GM10248 (cell line): ENCODE data around the gene THSD7A.

ENCODE experiments used
- CTCF ChIA-PET: fragments of 300-600 bp; sonication (Branson Sonifier 250); formaldehyde crosslinking; extraction: SDS; loops from one replicate; lab custom pipeline; 2021; ENCODE audit warnings: antibody characterized with exemption; lab: Yijun Ruan, JAX
- POLR2A ChIA-PET: fragments of 350-650 bp; sonication (Branson Sonifier 250); formaldehyde crosslinking; extraction: SDS; loops from one replicate; lab custom pipeline; 2020; ENCODE audit warnings: antibody characterized with exemption; lab: Yijun Ruan, JAX
- DNase-seq: peaks from one replicate; pipeline ENCODE4 v3.0.0; 2012; ENCODE audit errors: extremely low spot score
- TF ChIP-seq, protein P1 (sequence below): IDR thresholded peaks from 2 replicates; pipeline ENCODE4 v1.5.1; 2012; ENCODE audit warnings: mild to moderate bottlenecking, low read depth; ENCODE audit errors: extremely low read depth, missing control alignments, control extremely low read depth

The THSD7A gene

DNA sequence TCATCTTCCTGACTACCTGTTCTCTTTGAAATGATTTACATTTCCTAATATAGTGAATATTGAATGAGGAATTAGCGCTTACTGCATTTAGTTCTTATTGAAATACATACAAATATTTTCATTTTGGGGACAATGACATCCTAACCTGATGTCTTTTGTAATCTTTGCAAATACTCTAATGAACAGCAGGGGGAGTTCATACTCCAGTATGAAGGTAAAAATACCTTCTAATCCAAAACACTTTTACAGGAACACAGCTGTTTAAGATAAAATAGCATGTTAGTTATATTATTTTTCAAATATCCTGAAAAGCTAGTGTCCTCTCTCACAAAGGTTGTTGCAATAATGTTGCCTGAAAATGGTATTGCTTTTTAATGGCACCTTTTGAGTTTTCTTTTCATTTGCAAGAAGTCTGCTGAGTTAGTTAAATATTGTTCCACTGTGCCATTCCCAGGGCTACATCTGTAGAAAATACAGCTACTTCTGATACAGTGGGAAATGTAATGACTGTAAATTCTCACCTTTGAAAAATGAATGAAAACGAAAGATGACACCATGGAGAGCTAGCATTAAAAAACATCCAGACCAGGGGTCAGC lies 458.4 kb downstream of the THSD7A start:
- CTCF ChIA-PET, result interaction anchor here (0.9 to 1.7 kb wide), 2 partner anchors 12 to 27 kb away, joined by 4 read pairs; no protein-coding TSS in a partner anchor
- POLR2A ChIA-PET, result no interaction called here
- TF ChIP-seq, protein P1, sequence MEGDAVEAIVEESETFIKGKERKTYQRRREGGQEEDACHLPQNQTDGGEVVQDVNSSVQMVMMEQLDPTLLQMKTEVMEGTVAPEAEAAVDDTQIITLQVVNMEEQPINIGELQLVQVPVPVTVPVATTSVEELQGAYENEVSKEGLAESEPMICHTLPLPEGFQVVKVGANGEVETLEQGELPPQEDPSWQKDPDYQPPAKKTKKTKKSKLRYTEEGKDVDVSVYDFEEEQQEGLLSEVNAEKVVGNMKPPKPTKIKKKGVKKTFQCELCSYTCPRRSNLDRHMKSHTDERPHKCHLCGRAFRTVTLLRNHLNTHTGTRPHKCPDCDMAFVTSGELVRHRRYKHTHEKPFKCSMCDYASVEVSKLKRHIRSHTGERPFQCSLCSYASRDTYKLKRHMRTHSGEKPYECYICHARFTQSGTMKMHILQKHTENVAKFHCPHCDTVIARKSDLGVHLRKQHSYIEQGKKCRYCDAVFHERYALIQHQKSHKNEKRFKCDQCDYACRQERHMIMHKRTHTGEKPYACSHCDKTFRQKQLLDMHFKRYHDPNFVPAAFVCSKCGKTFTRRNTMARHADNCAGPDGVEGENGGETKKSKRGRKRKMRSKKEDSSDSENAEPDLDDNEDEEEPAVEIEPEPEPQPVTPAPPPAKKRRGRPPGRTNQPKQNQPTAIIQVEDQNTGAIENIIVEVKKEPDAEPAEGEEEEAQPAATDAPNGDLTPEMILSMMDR, result peak; percentile 36
- no peak for DNase-seq

- TF ChIP-seq, protein P1, result no peak
- ChIA-PET POLR2A (no interaction called here), CTCF (no interaction called here)
- DNase-seq, result no peak
Measured at GRCh38 chr7:11369696-11370095, 462.3 kb downstream of the THSD7A start.

- POLR2A ChIA-PET, result no interaction called here
- TF ChIP-seq, protein P1, result no peak
- DNase-seq, result no peak
- CTCF ChIA-PET, result interaction anchor here (1.0 kb wide), 1 partner anchor 17 kb away, joined by 3 read pairs; no protein-coding TSS in a partner anchor
Measured at GRCh38 chr7:11366118-11366517, 465.9 kb downstream of the THSD7A start.

- no peak for DNase-seq
- TF ChIP-seq, protein P1, result no peak
- ChIA-PET POLR2A (no interaction called here), CTCF (no interaction called here)
Measured at GRCh38 chr7:11358637-11359036, 473.4 kb downstream of the THSD7A start.

DNA sequence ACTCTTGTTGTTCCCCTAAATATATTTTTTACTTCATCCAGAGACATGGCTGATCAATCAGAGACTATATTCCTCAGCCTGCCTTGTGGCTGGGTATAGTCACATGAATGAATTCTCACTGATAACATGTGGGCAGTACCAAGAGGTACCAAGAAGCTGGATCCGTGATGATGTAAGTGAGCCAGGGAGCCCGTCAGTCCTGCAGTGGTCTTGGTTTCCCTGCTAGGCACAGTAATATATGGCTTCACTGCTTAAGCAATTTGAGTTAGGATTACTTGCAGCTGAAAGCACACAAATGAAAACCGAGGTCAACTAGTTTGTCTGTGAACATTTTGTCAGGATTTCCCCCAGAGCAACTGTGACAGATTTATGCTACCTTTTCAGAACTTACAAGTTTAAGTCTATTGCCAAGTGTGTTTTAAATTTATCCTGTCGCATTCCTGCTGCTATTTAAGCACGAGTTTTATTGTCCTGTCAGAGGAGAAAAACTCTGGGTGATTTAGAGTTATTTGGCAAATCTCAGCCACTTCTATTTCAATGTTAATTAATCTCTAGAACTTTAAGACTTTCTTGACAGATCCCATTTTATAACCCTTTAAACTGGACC lies 476.5 kb downstream of the THSD7A start:
- ChIA-PET POLR2A (no interaction called here), CTCF (interaction anchor here (1.0 to 1.8 kb wide), 2 partner anchors 9 to 12 kb away, joined by 6 to 10 read pairs; no protein-coding TSS in a partner anchor)

GRCh38 chr7:11346302-11346701 lies 485.7 kb downstream of the THSD7A start:
- POLR2A ChIA-PET, result no interaction called here

More for the DNA sequence above, 476.5 kb downstream of the THSD7A start:
- TF ChIP-seq, protein P1, result no peak
- no peak for DNase-seq

More at GRCh38 chr7:11346302-11346701, 485.7 kb downstream of the THSD7A start:
- CTCF ChIA-PET, result interaction anchor here (1.2 to 1.9 kb wide), 4 partner anchors 10 to 106 kb away, joined by 3 to 10 read pairs (median 4); no protein-coding TSS in a partner anchor
- no peak for DNase-seq
- TF ChIP-seq, protein P1, result no peak
